ENCODE results near the gene ZNF138.

ZNF138 gene

GRCh38 chr7:64876792-64877713 lies 82.8 kb downstream of the ZNF138 start:
- FAIRE-seq, result no peak

GRCh38 chr7:64877714-64878610 lies 83.7 kb downstream of the ZNF138 start:
- FAIRE-seq, result no peak

- no peak for FAIRE-seq
Observed at GRCh38 chr7:64878684-64879083, 84.5 kb downstream of the ZNF138 start.

- FAIRE-seq, result no peak
Observed at GRCh38 chr7:64879086-64879730, 85.0 kb downstream of the ZNF138 start.

- no peak for FAIRE-seq
Observed at GRCh38 chr7:64879800-64880199, 85.6 kb downstream of the ZNF138 start.

GRCh38 chr7:64880322-64881297 lies 86.4 kb downstream of the ZNF138 start:
- FAIRE-seq, result no peak

- no peak for FAIRE-seq
Observed at GRCh38 chr7:64881461-64882287, 87.4 kb downstream of the ZNF138 start.

GRCh38 chr7:64882341-64883112 lies 88.3 kb downstream of the ZNF138 start:
- no peak for FAIRE-seq
